K562 (cell line): Measurements from ENCODE around the gene MEGF11. TPM values are rescaled to one million over a fixed set of nuclear protein-coding genes. Genes with fewer than 3 reads are reported as not detected.
A peak's percentile ranks its signal among the peaks of the same experiment; 100 is the strongest.

ENCODE experiments used
- ARID1B ChIP-seq: fragments of 450-650 bp; IDR thresholded peaks from 2 replicates; pipeline ENCODE4 v1.6.1; 2016; ENCODE audit warnings: antibody characterized with exemption, mild to moderate bottlenecking, inconsistent platforms
- GTF3C2 ChIP-seq: IDR thresholded peaks from 3 replicates; pipeline ENCODE4 v1.6.1; 2011; ENCODE audit warnings: borderline replicate concordance, mild to moderate bottlenecking, moderate library complexity; ENCODE audit not compliant: insufficient read length; ENCODE audit errors: extremely low read depth
- JUN ChIP-seq, 2 experiments: sonication (generic) in 1 of 2; formaldehyde crosslinking in 1 of 2; IDR thresholded peaks; 2 replicates each; pipeline versions ENCODE4 v1.6.1 to v1.8.0; 2012 to 2022; ENCODE audit warnings: borderline replicate concordance in 2 of 2, mild to moderate bottlenecking in 2 of 2, improper control_type of control experiment in 1 of 2, low read depth in 1 of 2, low read length in 1 of 2, missing genetic modification reagents in 1 of 2
- JUND ChIP-seq, 2 experiments: IDR thresholded peaks; 2 replicates in 1 of 2; 3 replicates in 1 of 2; pipeline ENCODE4 v1.6.1; 2011; ENCODE audit warnings: borderline replicate concordance in 2 of 2, low read depth in 2 of 2, low read length in 2 of 2, improper control_type of control experiment in 1 of 2, missing biosample characterization in 1 of 2, missing genetic modification characterization in 1 of 2, missing genetic modification reagents in 1 of 2
- L3MBTL2 ChIP-seq: fragments of 450-650 bp; IDR thresholded peaks from 2 replicates; pipeline ENCODE4 v1.6.1; 2016; ENCODE audit warnings: mild to moderate bottlenecking, moderate library complexity
- PHF8 ChIP-seq: fragments of 200-600 bp; sonication (generic); IDR thresholded peaks from 2 replicates; pipeline ENCODE4 v1.6.1; 2012; ENCODE audit warnings: mixed run types, mild to moderate bottlenecking, inconsistent platforms, low read length, moderate library complexity, borderline replicate concordance
- YY1 ChIP-seq, 3 experiments: IDR thresholded peaks; 2 replicates each; pipeline ENCODE4 v1.6.1; 2011; ENCODE audit warnings: low read length in 2 of 3, mild to moderate bottlenecking in 2 of 3, moderate library complexity in 2 of 3, borderline replicate concordance in 1 of 3, control low read depth in 1 of 3, low read depth in 1 of 3; ENCODE audit not compliant: insufficient read depth in 3 of 3, insufficient replicate concordance in 2 of 3, control insufficient read depth in 1 of 3, insufficient read length in 1 of 3; ENCODE audit errors: extremely low read depth in 1 of 3
- ZNF232 ChIP-seq: sonication (generic); formaldehyde crosslinking; IDR thresholded peaks from 2 replicates; pipeline ENCODE4 v1.8.0; 2022; ENCODE audit warnings: mild to moderate bottlenecking, missing genetic modification reagents
- polyA plus RNA-seq, 8 experiments: library from polyadenylated mRNA; depleted of rRNA in 4 of 8; stranded (reverse) in 5 of 8; unstranded in 3 of 8; fragments of >200 nt; fragmentation: Nextera tagmentation in 2 of 8; fragmentation: Illumina TruSeq in 1 of 8; extraction: Ambion mirVana in 2 of 8; extraction: Trizol in 1 of 8; gene quantifications; 2 replicates each; pipeline versions ENCODE4 v1.2.1 to v1.2.3, GENCODE V29; 2011 to 2014; ENCODE audit warnings: inconsistent platforms in 1 of 8, missing spikeins in 1 of 8
- total RNA-seq, 7 experiments: library from RNA; depleted of rRNA in 6 of 7; stranded (reverse); fragments of >200 nt in 6 of 7; fragmentation: Illumina TruSeq in 2 of 7; extraction: Trizol in 2 of 7; gene quantifications; 2 replicates each; pipeline versions ENCODE4 v1.2.1 to v1.2.3, GENCODE V29; 2011 to 2021; ENCODE audit warnings: low replicate concordance in 1 of 7

Gene MEGF11
- total and polyA plus RNA-seq, 9 of the 15 experiments (the other 6 are each of a cell fraction or from before 2014, with no cell fraction given): 0.06 to 0.23 (median 0.20) TPM; not detected in 6

- TF ChIP-seq PHF8: no peak
- 0 out of 2 replicates have a peak, but pooled peaks have one; percentile 40 for TF ChIP-seq JUN (IDR thresholded peaks at IDR 0.05; ENCODE audit: borderline replicate concordance, low read depth, low read length)
- no peak for TF ChIP-seq JUN (CRISPR knock-in tag; IDR thresholded peaks at IDR 0.05; ENCODE audit: borderline replicate concordance)
- TF ChIP-seq GTF3C2: no peak
- TF ChIP-seq YY1 (IDR thresholded peaks at IDR 0.05; ENCODE audit: borderline replicate concordance in 1 of 3, control insufficient read depth in 1 of 3, extremely low read depth in 1 of 3, insufficient read depth in 3 of 3, insufficient read length in 1 of 3, insufficient replicate concordance in 2 of 3, low read depth in 1 of 3, low read length in 2 of 3): no peak
- TF ChIP-seq ARID1B: no peak
- TF ChIP-seq L3MBTL2: peak; percentile 65; the same call in 1 of the 2 replicates
- peak; percentile 83 for TF ChIP-seq JUND (IDR thresholded peaks at IDR 0.05; ENCODE audit: borderline replicate concordance, low read depth, low read length)
- TF ChIP-seq JUND (tag; IDR thresholded peaks at IDR 0.05; ENCODE audit: borderline replicate concordance, low read depth, low read length): peak; percentile 67; the same call in 1 of the 3 replicates
- TF ChIP-seq ZNF232 (CRISPR knock-in tag): no peak
These were observed 16.0 kb upstream of the MEGF11 start (continued) for GRCh38 chr15:66269326-66270090.
